GM21367 (cell line): ENCODE results near the gene TRAF3IP1.
"Not testable (repeated sequence)": the region's sequence is repeated elsewhere in the genome, so short reads cannot be mapped to it uniquely, and the experiment has no call there.

Source experiments
- ATAC-seq: cut with Tn5 transposase; IDR thresholded peaks from one replicate; pipeline ENCODE4 v1.9.1; 2021; ENCODE audit not compliant: unreplicated experiment

TRAF3IP1 gene

DNA sequence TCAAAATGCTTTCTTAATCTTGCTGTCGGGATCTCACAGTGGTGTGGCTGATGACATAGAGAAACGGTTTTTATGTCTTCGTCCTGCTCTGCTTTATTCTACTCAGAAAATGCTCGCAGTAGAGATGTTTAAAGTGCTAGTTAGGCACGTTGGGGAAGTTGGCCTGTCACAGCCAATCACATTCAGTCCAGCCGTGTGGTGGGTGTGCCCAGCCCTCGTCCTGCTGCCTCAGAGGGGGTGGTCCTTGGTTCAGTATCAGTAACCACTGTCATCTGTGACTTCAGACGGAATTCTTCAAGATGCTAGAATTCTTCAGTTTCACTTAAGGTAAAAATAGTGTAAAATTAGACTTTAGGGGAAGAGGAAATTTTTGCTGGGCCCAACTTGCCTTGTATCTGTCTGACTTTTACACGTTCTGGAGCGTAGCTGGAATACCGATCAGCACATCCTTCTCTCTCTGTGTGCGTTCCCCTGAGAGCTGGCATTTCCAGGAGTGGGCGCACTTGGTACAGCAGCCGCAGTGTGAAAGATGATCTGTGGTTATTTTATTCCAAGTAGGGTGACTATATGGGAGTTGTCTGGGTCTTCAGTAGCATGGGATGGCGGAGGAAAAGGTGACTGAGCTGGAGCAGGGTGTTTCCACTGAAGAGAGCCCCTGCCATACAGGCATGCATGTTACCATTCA, 18.5 kb downstream of the TRAF3IP1 start:
- no peak for ATAC-seq

DNA sequence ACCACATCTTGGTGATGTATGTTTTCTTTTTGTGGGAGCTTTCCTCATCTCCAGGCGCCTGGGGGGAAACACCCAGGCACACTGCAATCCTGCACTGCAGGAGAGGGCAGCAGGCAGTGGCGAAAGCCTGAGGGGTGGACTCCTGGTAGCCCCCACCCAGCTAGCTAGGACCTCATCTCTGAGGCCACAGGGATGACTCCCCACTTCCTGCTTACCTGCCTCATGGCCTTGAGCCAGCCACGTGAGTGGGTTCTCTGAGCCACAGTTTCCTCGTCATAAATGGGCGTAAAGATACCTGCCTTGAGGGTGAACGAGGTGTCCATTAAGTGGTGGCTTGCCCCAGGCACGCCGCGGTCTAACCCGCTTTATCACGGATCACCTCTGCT, 19.1 kb downstream of the TRAF3IP1 start:
- ATAC-seq: no peak

DNA sequence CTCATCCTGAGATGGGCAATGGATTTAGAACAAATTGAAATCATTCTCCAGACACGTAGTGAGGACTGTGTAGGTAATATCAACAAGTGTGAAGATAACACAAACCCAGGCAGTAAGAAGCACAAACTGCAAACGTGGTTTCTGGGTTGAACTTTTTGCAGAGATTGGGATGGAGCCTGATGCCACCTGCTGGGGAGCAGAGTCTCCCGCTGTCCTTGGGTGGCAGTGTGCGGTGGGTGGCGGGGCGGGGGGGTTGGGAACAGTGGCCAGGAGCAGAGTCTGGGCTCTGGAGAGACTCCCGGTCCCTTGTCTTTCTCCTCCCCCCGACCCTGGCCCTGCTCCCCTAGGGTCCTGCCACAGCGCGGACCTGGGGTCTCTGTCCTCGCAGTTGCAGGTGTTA, 19.5 kb downstream of the TRAF3IP1 start:
- ATAC-seq: no peak

DNA sequence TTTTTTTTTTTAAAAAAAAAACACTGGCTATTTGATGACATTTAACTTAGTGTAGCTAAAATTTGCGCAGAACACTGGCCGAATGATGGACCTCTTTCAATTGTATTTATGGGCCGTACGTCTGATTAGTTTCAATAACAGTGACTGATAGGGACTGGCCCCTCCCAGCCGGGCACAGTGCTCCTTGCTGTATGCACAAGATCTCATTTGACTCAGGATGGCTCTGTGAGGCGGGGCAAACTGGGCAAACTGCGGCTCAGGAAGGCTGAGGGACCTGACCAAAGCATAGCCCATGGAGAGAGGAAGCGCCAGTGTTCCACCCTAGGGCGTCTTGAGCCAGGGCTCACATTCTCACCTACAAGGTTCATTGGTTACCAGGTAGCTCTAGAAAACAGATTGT, 21.2 kb downstream of the TRAF3IP1 start:
- no peak for ATAC-seq

- ATAC-seq: no peak
Measured at GRCh38 chr2:238344035-238344434, 23.7 kb downstream of the TRAF3IP1 start.

GRCh38 chr2:238344517-238344916, 24.2 kb downstream of the TRAF3IP1 start:
- no peak for ATAC-seq

DNA sequence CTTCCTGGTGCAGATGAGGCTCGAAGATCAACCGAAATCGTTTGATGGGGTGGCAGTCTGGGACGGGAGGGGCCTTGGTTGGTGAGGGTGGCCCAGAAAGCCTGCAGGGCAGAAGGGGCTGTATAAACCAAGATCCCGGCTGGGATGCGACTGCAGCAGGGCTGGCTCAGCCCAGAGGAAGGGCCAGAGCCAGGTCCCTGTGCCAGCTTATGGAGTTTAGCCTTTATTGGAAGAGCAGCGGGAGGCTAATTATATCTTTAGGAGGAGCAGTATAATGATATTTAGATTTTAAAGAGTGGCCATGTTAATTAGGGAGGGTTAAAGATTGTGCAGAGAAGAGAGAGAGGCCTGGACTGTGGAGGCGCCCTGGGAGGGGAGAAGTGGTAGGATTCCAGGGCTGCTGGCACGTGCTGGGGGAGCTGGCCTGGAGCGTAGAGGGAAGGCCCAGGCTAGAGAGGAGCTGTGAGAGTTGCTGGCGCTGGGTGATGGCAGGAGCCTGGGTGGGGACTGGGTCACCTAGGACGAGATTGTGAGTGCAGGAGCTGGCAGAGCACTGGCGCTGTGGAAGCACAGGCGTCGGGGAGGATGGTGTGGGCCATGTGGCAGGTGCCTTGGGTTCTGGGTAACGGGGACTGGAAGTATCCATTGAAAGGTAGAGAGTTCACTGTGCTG, 25.1 kb downstream of the TRAF3IP1 start:
- no peak for ATAC-seq

GRCh38 chr2:238346544-238346943, 26.2 kb downstream of the TRAF3IP1 start:
- ATAC-seq: no peak

GRCh38 chr2:238350150-238350897, 30.0 kb downstream of the TRAF3IP1 start:
- ATAC-seq: no peak

GRCh38 chr2:238351315-238351714, 31.0 kb downstream of the TRAF3IP1 start:
- no peak for ATAC-seq

GRCh38 chr2:238352361-238352760, 32.0 kb downstream of the TRAF3IP1 start:
- no peak for ATAC-seq

DNA sequence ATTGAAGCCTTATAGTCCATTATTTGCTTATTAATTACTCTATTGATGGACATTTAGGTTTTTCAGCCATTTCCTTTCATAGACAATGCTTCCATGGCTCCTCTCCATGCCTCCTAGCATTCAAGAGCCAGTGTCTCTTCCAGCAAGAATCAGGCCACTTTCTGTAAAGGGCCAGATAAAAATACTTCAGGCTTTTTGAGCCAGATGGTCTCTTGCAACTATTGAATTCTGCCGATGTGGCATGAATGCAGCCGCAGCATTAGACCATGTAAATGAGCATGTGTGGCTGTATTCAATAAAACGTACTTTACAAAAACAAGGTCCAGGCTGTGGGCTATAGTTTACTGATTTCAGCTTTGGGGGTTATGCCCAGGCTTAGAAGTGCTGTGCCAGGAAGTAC, 38.5 kb downstream of the TRAF3IP1 start:
- no peak for ATAC-seq

DNA sequence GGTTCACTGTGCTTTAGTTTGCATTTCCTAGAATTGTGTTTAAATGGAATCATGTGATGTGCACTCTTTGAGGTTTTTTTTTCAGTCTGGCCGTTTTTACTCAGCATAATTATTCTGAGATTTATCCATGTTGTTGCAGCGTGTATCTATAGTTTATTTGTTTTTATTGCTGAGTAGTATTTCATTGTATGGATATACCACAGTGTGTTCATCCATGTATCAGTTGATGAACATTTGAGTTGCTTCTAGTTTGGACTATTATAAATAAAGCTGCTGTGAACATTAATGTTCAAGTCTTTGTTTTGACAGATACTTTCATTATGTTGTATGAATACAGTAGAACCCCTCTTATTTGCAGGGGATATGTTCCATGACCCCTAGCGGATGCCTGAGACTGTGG, 39.1 kb downstream of the TRAF3IP1 start:
- ATAC-seq: no peak

- ATAC-seq: no peak
Measured at GRCh38 chr2:238361877-238362276, 41.6 kb downstream of the TRAF3IP1 start.

GRCh38 chr2:238362626-238363025, 42.3 kb downstream of the TRAF3IP1 start:
- ATAC-seq: no peak

- ATAC-seq: no peak
Measured at GRCh38 chr2:238369591-238370040, 49.3 kb downstream of the TRAF3IP1 start.

DNA sequence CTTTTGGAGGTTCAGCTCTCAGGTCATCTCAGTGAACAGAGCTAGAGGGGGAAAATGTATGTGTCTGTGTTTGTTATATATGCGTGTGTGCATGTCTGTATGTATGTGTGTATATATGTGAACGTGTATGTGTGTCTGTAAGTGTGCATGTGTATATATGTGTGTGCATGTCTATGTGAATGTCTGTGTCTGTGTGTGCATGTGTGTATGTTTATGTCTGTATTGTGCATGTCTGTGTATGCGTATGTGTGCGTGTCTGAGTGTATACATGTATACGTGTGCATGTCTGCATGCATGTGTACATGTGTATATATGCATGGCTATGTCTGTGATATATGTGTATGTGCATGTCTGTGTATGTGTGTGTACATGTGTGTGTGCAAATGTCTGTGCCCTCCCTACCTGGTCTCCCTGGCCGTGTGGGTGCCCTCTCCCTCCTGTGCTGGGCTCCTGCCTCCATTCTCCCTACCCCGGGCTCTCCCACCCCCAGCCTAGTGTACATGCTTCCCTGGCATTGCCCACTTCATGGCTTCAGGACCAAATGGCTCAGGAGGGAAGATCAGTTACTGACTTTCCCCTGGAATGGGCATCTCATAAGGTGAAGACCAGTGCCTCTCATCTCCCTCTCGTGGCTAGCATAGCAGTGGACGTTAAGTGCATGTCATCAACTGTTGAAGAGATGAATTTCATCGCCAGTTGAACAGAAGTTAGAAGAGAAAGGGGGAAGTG, 49.9 kb downstream of the TRAF3IP1 start:
- no peak for ATAC-seq

GRCh38 chr2:238370823-238371372, 50.6 kb downstream of the TRAF3IP1 start:
- no peak for ATAC-seq

DNA sequence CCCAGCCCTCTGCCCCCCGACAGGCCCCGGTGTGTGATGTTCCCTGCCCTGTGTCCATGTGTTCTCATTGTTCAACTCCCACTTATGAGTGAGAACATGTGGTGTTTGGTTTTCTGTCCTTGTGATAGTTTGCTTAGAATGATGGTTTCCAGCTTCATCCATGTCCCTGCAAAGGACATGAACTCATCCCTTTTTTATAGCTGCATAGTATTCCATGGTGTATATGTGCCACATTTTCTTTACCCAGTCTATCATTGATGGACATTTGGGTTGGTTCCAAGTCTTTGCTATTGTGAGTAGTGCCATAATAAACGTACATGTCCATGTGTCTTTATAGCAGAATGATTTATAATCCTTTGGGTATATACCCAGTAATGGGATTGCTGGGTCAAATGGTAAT, 52.0 kb downstream of the TRAF3IP1 start:
- not testable (repeated sequence) for ATAC-seq

- no peak for ATAC-seq
Measured at GRCh38 chr2:238376884-238377391, 56.6 kb downstream of the TRAF3IP1 start.
